ENCODE measurements around the gene MMP24.
"Not testable (repeated sequence)": the region's sequence is repeated elsewhere in the genome, so short reads cannot be mapped to it uniquely, and the experiment has no call there.

GRCh38 chr20:35201467-35201866 lies 25.0 kb upstream of the MMP24 start:
- not testable (repeated sequence) for TF ChIP-seq CTCF (conservative IDR thresholded peaks at IDR 0.05; ENCODE audit: low read depth, low read length); EZH2 (IDR thresholded peaks at IDR 0.05; ENCODE audit: low read length, unreplicated experiment); EZH2phosphoT487 (IDR thresholded peaks at IDR 0.05; ENCODE audit: borderline replicate concordance, low read length)

All from PC-3 (cell line).